IPS-18c (cell line): ENCODE measurements around the gene AGAP1.

ENCODE experiments used
- H3K4me3 ChIP-seq: 2 replicates; pipeline ENCODE4 v1.7.0; 2013; ENCODE audit warnings: low read depth, mild to moderate bottlenecking, low read length, moderate library complexity; ENCODE audit not compliant: insufficient read depth
- H3K9me3 ChIP-seq: one replicate; pipeline ENCODE4 v1.6.1; 2013; ENCODE audit warnings: mild to moderate bottlenecking, low read length, moderate library complexity; ENCODE audit not compliant: control insufficient read depth, insufficient read depth

Gene AGAP1

GRCh38 chr2:235479604-235480003 is 14.2 kb upstream of the AGAP1 start:
- Histone ChIP-seq H3K9me3 (no peaks in the 10 kb centered on the region), H3K4me3 (no peak overlapping the region)

GRCh38 chr2:235480614-235481013 is 13.2 kb upstream of the AGAP1 start:
- Histone ChIP-seq H3K9me3 (no peaks in the 10 kb centered on the region), H3K4me3 (no peak overlapping the region)

GRCh38 chr2:235483313-235483712 is 10.5 kb upstream of the AGAP1 start:
- Histone ChIP-seq H3K4me3 (no peak overlapping the region), H3K9me3 (no peaks in the 10 kb centered on the region)

- Histone ChIP-seq H3K4me3 (no peak overlapping the region), H3K9me3 (no peaks in the 10 kb centered on the region)
Measured at GRCh38 chr2:235485362-235485761, 8.5 kb upstream of the AGAP1 start.

GRCh38 chr2:235486729-235487128 is 7.1 kb upstream of the AGAP1 start:
- Histone ChIP-seq H3K9me3 (peaks cover 2% of the 10 kb centered on the region), H3K4me3 (no peak overlapping the region)

GRCh38 chr2:235489897-235490296 is 3.9 kb upstream of the AGAP1 start:
- Histone ChIP-seq H3K9me3 (peaks cover 3% of the 10 kb centered on the region), H3K4me3 (no peak overlapping the region)

- Histone ChIP-seq H3K4me3 (peak overlapping the region; percentile 57), H3K9me3 (peaks cover 3% of the 10 kb centered on the region)
Measured at GRCh38 chr2:235492850-235493344, 946 bp upstream of the AGAP1 start.

- H3K9me3 ChIP-seq = peaks cover 3% of the 10 kb centered on the region
- peak overlapping the region; percentile 57 for H3K4me3 ChIP-seq
Measured at GRCh38 chr2:235493402-235493774, 455 bp upstream of the AGAP1 start.

GRCh38 chr2:235494716-235495372 is 1.0 kb downstream of the AGAP1 start:
- peak overlapping the region; percentile 64 for H3K4me3 ChIP-seq
- H3K9me3 ChIP-seq = peaks cover 3% of the 10 kb centered on the region

GRCh38 chr2:235495373-235496238 is 1.8 kb downstream of the AGAP1 start:
- peak overlapping the region; percentile 64 for H3K4me3 ChIP-seq
- peaks cover 3% of the 10 kb centered on the region for H3K9me3 ChIP-seq

- peaks cover 3% of the 10 kb centered on the region for H3K9me3 ChIP-seq
- H3K4me3 ChIP-seq = no peak overlapping the region
Measured at GRCh38 chr2:235496239-235496621, 2.4 kb downstream of the AGAP1 start.

GRCh38 chr2:235497096-235497495 is 3.3 kb downstream of the AGAP1 start:
- Histone ChIP-seq H3K4me3 (no peak overlapping the region), H3K9me3 (no peaks in the 10 kb centered on the region)

- no peaks in the 10 kb centered on the region for H3K9me3 ChIP-seq
- no peak overlapping the region for H3K4me3 ChIP-seq
Measured at GRCh38 chr2:235498541-235498940, 4.7 kb downstream of the AGAP1 start.

GRCh38 chr2:235498946-235499812 is 5.3 kb downstream of the AGAP1 start:
- H3K9me3 ChIP-seq = no peaks in the 10 kb centered on the region

GRCh38 chr2:235500110-235500760 is 6.4 kb downstream of the AGAP1 start:
- Histone ChIP-seq H3K4me3 (no peak overlapping the region; the same call in 1 of the 2 replicates), H3K9me3 (no peaks in the 10 kb centered on the region)

More at GRCh38 chr2:235498946-235499812, 5.3 kb downstream of the AGAP1 start:
- H3K4me3 ChIP-seq = no peak overlapping the region

- Histone ChIP-seq H3K9me3 (no peaks in the 10 kb centered on the region), H3K4me3 (no peak overlapping the region; the same call in 1 of the 2 replicates)
Measured at GRCh38 chr2:235500761-235501672, 7.2 kb downstream of the AGAP1 start.
